DOHH2 (cell line): ENCODE measurements around the gene PITPNM3.
"Not testable (repeated sequence)": the region's sequence is repeated elsewhere in the genome, so short reads cannot be mapped to it uniquely, and the experiment has no call there.

Source experiments
- H3F3A ChIP-seq: fragments of 200-600 bp; sonication (generic), shearing (Covaris generic); 2 replicates; pipeline ENCODE4 v1.6.0; 2016; ENCODE audit warnings: antibody characterized with exemption, mild to moderate bottlenecking; ENCODE audit not compliant: control insufficient read depth, insufficient read depth
- H3K27ac ChIP-seq: fragments of 200-600 bp; sonication (generic); 2 replicates; pipeline ENCODE4 v1.5.1; 2014; ENCODE audit warnings: low read depth, mild to moderate bottlenecking, low read length, moderate library complexity
- H3K27me3 ChIP-seq: fragments of 200-600 bp; sonication (generic); 2 replicates; pipeline ENCODE4 v1.6.1; 2014; ENCODE audit warnings: mild to moderate bottlenecking, low read length, mixed read lengths; ENCODE audit not compliant: control insufficient read depth
- H3K36me3 ChIP-seq: fragments of 200-600 bp; sonication (generic); 2 replicates; pipeline ENCODE4 v1.6.1; 2014; ENCODE audit warnings: mild to moderate bottlenecking, low read length, moderate library complexity, mixed read lengths; ENCODE audit not compliant: control insufficient read depth
- H3K4me1 ChIP-seq: fragments of 200-600 bp; sonication (generic); 2 replicates; pipeline ENCODE4 v1.6.1; 2014; ENCODE audit warnings: mild to moderate bottlenecking, low read length, mixed read lengths; ENCODE audit not compliant: control insufficient read depth
- H3K4me2 ChIP-seq: fragments of 200-600 bp; sonication (generic); 2 replicates; pipeline ENCODE4 v1.6.0; 2014; ENCODE audit warnings: mild to moderate bottlenecking, low read length, moderate library complexity
- H3K4me3 ChIP-seq: fragments of 200-600 bp; sonication (generic); 2 replicates; pipeline ENCODE4 v1.5.1; 2014; ENCODE audit warnings: mild to moderate bottlenecking, low read length, mixed read lengths
- H3K79me2 ChIP-seq: fragments of 200-600 bp; sonication (generic); 2 replicates; pipeline ENCODE4 v1.6.1; 2014; ENCODE audit warnings: mild to moderate bottlenecking, low read length, mixed read lengths; ENCODE audit not compliant: control insufficient read depth
- H3K9me2 ChIP-seq: fragments of 200-600 bp; sonication (generic); replicated peaks from 2 replicates; pipeline ENCODE4 v1.6.1; 2014; ENCODE audit warnings: mild to moderate bottlenecking, low read length, mixed read lengths; ENCODE audit not compliant: control insufficient read depth
- H3K9me3 ChIP-seq: fragments of 200-600 bp; sonication (generic); 2 replicates; pipeline ENCODE4 v1.6.1; 2014; ENCODE audit warnings: antibody characterized with exemption, low read length, mixed read lengths; ENCODE audit not compliant: control insufficient read depth, insufficient read depth
- H4K20me1 ChIP-seq: fragments of 200-600 bp; sonication (generic); 2 replicates; pipeline ENCODE4 v1.6.0; 2014; ENCODE audit warnings: low read depth, mild to moderate bottlenecking, antibody characterized with exemption, low read length, moderate library complexity; ENCODE audit not compliant: control insufficient read depth, insufficient read depth
- EZH2phosphoT487 ChIP-seq: fragments of 200-600 bp; sonication (generic); IDR thresholded peaks from 2 replicates; pipeline ENCODE4 v1.6.1; 2017; ENCODE audit warnings: borderline replicate concordance, mild to moderate bottlenecking, antibody characterized with exemption, low read length, moderate library complexity, mixed read lengths
- TF ChIP-seq, protein P1 (sequence below): fragments of 200-600 bp; sonication (generic); IDR thresholded peaks from one replicate; pipeline ENCODE4 v1.5.1; 2014; ENCODE audit warnings: antibody characterized with exemption, mild to moderate bottlenecking, low read depth, low read length; ENCODE audit not compliant: poor library complexity, severe bottlenecking

The PITPNM3 gene

DNA sequence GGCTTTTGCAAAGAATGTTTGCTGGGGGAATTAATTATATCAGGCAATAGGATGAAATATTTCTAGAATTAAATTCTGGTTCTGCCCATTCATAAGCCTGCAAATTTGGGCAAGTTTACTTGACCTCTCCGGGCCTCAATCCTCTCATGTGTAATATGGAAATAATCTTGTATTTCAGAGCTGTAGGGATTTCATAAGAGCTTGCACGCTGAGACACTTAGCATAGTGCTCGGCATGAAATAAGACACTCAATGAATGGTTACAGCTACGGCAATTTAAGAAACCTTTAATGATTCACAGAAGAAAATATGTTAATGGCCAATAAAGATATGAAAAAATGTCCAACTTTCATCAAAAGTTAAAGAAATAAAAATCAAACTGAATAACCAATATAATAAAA lies 40.6 kb upstream of the PITPNM3 start:
- Histone ChIP-seq H3K27ac (no peak overlapping the region), H3K9me2 (no peaks in the 10 kb centered on the region), H3K79me2 (no peaks in the 10 kb centered on the region), H3K36me3 (peaks cover 75% of the 10 kb centered on the region), H3K27me3 (no peaks in the 10 kb centered on the region), H3K4me3 (no peak overlapping the region), H3K4me2 (no peak overlapping the region), H3K9me3 (no peaks in the 10 kb centered on the region), H4K20me1 (no peaks in the 10 kb centered on the region), H3F3A (no peaks in the 10 kb centered on the region), H3K4me1 (peaks cover 13% of the 10 kb centered on the region)
- TF ChIP-seq, protein P1, sequence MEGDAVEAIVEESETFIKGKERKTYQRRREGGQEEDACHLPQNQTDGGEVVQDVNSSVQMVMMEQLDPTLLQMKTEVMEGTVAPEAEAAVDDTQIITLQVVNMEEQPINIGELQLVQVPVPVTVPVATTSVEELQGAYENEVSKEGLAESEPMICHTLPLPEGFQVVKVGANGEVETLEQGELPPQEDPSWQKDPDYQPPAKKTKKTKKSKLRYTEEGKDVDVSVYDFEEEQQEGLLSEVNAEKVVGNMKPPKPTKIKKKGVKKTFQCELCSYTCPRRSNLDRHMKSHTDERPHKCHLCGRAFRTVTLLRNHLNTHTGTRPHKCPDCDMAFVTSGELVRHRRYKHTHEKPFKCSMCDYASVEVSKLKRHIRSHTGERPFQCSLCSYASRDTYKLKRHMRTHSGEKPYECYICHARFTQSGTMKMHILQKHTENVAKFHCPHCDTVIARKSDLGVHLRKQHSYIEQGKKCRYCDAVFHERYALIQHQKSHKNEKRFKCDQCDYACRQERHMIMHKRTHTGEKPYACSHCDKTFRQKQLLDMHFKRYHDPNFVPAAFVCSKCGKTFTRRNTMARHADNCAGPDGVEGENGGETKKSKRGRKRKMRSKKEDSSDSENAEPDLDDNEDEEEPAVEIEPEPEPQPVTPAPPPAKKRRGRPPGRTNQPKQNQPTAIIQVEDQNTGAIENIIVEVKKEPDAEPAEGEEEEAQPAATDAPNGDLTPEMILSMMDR = no peak
- TF ChIP-seq EZH2phosphoT487 = no peak

DNA sequence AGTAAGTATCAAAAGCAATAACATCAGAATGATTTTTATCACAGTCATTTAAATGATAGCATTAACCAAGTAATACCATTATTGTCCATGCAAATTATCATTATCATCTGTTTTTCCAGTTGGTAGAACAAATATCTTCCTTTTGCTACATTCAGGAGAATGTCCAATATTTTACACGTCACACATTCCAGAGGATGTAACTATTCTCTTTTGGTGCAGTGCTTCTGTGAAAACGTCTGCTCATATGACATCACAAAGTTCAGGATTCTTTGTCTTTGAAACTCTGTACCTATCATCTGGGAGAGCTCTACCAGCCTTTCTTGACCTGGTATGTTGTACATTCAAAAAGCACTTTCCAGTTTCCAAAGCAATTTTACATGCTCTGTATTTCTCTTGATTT lies 40.2 kb upstream of the PITPNM3 start:
- no peaks in the 10 kb centered on the region for H3K79me2 ChIP-seq
- no peaks in the 10 kb centered on the region for H3F3A ChIP-seq
- TF ChIP-seq, protein P1 = no peak
- TF ChIP-seq EZH2phosphoT487 = no peak
- no peak overlapping the region for H3K4me3 ChIP-seq
- H4K20me1 ChIP-seq = no peaks in the 10 kb centered on the region
- H3K4me2 ChIP-seq = no peak overlapping the region
- peaks cover 78% of the 10 kb centered on the region for H3K36me3 ChIP-seq
- H3K27ac ChIP-seq = no peak overlapping the region
- H3K4me1 ChIP-seq = peaks cover 13% of the 10 kb centered on the region
- H3K9me2 ChIP-seq = no peaks in the 10 kb centered on the region
- H3K27me3 ChIP-seq = no peaks in the 10 kb centered on the region
- H3K9me3 ChIP-seq = no peaks in the 10 kb centered on the region

DNA sequence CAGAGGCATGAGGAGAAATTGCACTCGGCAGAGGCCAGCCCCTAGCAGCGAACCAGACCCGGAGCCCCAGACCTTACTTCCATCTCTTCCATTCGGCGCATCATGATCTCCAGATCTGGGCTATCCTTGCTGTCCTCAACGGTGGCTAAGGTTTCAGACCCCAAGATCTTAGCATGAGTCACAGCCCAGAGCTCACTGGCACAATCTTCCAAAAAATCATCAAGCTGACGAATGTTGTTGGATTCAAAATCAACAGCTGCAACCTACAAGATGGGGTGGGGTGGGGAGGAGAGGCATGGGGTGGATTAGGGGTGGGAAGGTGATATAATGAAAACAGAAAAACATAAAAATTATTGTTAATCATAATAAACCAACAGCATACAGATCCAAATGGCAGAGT lies 39.7 kb upstream of the PITPNM3 start:
- Histone ChIP-seq H3F3A (no peaks in the 10 kb centered on the region), H3K27me3 (no peaks in the 10 kb centered on the region), H3K9me2 (no peaks in the 10 kb centered on the region), H3K36me3 (peaks cover 79% of the 10 kb centered on the region), H3K4me3 (no peak overlapping the region), H3K9me3 (no peaks in the 10 kb centered on the region), H3K27ac (no peak overlapping the region), H3K79me2 (no peaks in the 10 kb centered on the region), H4K20me1 (no peaks in the 10 kb centered on the region), H3K4me1 (peaks cover 13% of the 10 kb centered on the region), H3K4me2 (no peak overlapping the region)
- TF ChIP-seq, protein P1 = no peak
- no peak for TF ChIP-seq EZH2phosphoT487

DNA sequence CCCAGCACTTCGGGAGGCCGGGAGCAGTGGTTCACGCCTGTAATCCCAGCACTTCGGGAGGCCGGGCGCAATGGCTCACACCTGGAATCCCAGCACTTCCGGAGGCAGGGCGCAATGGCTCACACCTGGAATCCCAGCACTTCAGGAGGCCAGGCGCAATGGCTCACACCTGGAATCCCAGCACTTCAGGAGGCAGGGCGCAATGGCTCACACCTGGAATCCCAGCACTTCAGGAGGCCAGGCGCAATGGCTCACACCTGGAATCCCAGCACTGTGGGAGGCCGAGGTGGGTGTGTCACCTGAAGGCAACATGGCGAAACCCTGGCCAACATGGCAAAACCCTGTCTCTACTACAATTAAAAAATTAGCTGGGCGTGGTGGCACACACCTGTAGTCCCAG lies 37.0 kb upstream of the PITPNM3 start:
- H3K4me1 ChIP-seq, H3K4me2 ChIP-seq, H3F3A ChIP-seq, H4K20me1 ChIP-seq, H3K9me3 ChIP-seq, H3K4me3 ChIP-seq, H3K27ac ChIP-seq, H3K79me2 ChIP-seq, H3K27me3 ChIP-seq, H3K9me2 ChIP-seq: not testable (repeated sequence)
- H3K36me3 ChIP-seq = peaks cover 75% of the 10 kb centered on the region
